Mucosa of stomach (tissue), 1 donor: Measurements from ENCODE around the gene PLBD2.

ENCODE experiments used
- H3K27me3 ChIP-seq: one replicate; pipeline ENCODE4 v1.7.0; 2013; ENCODE audit warnings: mild to moderate bottlenecking, low read length; ENCODE audit not compliant: control insufficient read depth, insufficient read depth
- H3K36me3 ChIP-seq: one replicate; pipeline ENCODE4 v1.7.0; 2013; ENCODE audit warnings: low read length; ENCODE audit not compliant: control insufficient read depth, insufficient read depth
- H3K4me1 ChIP-seq: one replicate; pipeline ENCODE4 v1.7.0; 2013; ENCODE audit warnings: mild to moderate bottlenecking, low read length; ENCODE audit not compliant: control insufficient read depth, insufficient read depth
- H3K4me3 ChIP-seq: one replicate; pipeline ENCODE4 v1.7.0; 2013; ENCODE audit warnings: low read length
- H3K9ac ChIP-seq: one replicate; pipeline ENCODE4 v1.7.0; 2013; ENCODE audit warnings: mild to moderate bottlenecking, low read length, moderate library complexity
- H3K9me3 ChIP-seq: one replicate; pipeline ENCODE4 v1.7.0; 2013; ENCODE audit warnings: mild to moderate bottlenecking, low read length, moderate library complexity; ENCODE audit not compliant: control insufficient read depth
- donor health status: Pancreatic carcinoma.

PLBD2 gene

GRCh38 chr12:113436586-113436985 is 78.2 kb downstream of the PLBD2 start:
- Histone ChIP-seq H3K36me3 (no peaks in the 10 kb centered on the region), H3K4me1 (no peaks in the 10 kb centered on the region), H3K27me3 (peaks cover 6% of the 10 kb centered on the region), H3K9ac (no peak overlapping the region), H3K9me3 (no peaks in the 10 kb centered on the region), H3K4me3 (no peak overlapping the region)

GRCh38 chr12:113436993-113437728 is 78.8 kb downstream of the PLBD2 start:
- Histone ChIP-seq H3K36me3 (no peaks in the 10 kb centered on the region), H3K4me3 (no peak overlapping the region), H3K9ac (no peak overlapping the region), H3K9me3 (no peaks in the 10 kb centered on the region), H3K4me1 (no peaks in the 10 kb centered on the region), H3K27me3 (peaks cover 8% of the 10 kb centered on the region)

- Histone ChIP-seq H3K27me3 (peaks cover 8% of the 10 kb centered on the region), H3K9me3 (no peaks in the 10 kb centered on the region), H3K4me3 (no peak overlapping the region), H3K9ac (no peak overlapping the region), H3K36me3 (no peaks in the 10 kb centered on the region), H3K4me1 (no peaks in the 10 kb centered on the region)
These were observed 79.3 kb downstream of the PLBD2 start for GRCh38 chr12:113437729-113438100.

GRCh38 chr12:113438523-113439300 is 80.3 kb downstream of the PLBD2 start:
- Histone ChIP-seq H3K27me3 (peaks cover 14% of the 10 kb centered on the region), H3K9me3 (no peaks in the 10 kb centered on the region), H3K4me1 (no peaks in the 10 kb centered on the region), H3K4me3 (no peak overlapping the region), H3K36me3 (no peaks in the 10 kb centered on the region), H3K9ac (no peak overlapping the region)

DNA sequence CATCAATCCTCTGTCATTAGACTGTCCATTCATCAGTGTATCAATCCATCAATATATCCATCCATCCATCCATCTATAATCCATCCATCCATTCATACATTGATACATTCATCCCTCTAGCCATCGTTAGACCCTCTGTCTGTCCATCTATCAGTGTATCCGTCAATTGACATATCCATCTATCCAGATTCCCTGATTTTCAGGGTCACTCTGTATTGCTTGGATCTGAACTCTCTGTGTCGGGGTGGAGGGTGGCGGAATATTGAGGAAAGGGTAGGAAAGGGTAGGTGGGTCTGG is 80.9 kb downstream of the PLBD2 start:
- no peaks in the 10 kb centered on the region for H3K4me1 ChIP-seq

GRCh38 chr12:113439606-113440030 is 81.2 kb downstream of the PLBD2 start:
- Histone ChIP-seq H3K4me3 (no peak overlapping the region), H3K36me3 (no peaks in the 10 kb centered on the region), H3K9me3 (no peaks in the 10 kb centered on the region), H3K9ac (no peak overlapping the region), H3K4me1 (no peaks in the 10 kb centered on the region), H3K27me3 (peaks cover 14% of the 10 kb centered on the region)

More for the DNA sequence above, 80.9 kb downstream of the PLBD2 start:
- Histone ChIP-seq H3K4me3 (no peak overlapping the region), H3K36me3 (no peaks in the 10 kb centered on the region), H3K9me3 (no peaks in the 10 kb centered on the region), H3K27me3 (peaks cover 14% of the 10 kb centered on the region), H3K9ac (no peak overlapping the region)

DNA sequence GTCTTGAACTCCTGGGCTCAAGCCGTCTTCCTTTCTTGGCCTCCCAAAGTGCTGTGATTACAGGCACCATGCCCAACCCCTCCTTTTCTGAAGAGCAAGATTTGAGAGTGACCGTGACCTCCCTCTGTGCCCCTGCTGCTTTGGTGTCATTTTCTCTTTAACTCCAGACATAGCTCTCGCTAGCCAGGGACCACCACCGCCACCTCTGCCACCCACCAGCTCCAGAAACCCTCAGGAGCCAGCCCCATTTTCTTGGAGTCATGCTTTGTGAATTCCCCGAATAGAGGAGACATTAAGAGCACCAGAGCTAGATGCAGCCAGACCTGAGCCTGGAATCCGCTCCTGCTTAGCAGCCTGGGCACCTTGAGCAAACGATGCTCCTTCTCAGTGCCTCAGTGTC is 81.9 kb downstream of the PLBD2 start:
- H3K27me3 ChIP-seq: peaks cover 14% of the 10 kb centered on the region
- no peak overlapping the region for H3K4me3 ChIP-seq
- no peaks in the 10 kb centered on the region for H3K36me3 ChIP-seq
- no peaks in the 10 kb centered on the region for H3K9me3 ChIP-seq
- H3K9ac ChIP-seq: no peak overlapping the region
- no peaks in the 10 kb centered on the region for H3K4me1 ChIP-seq
